C4-2B (cell line): Measurements from ENCODE around the gene AP1G1.

Source experiments
- CTCF ChIP-seq: fragments of 450-650 bp; conservative IDR thresholded peaks from 2 replicates; pipeline ENCODE4 v1.5.1; 2017; ENCODE audit warnings: mild to moderate bottlenecking
- ZFX ChIP-seq: fragments of 450-650 bp; IDR thresholded peaks from 2 replicates; pipeline ENCODE4 v1.6.1; 2017

- TF ChIP-seq CTCF = no peak
- no peak for TF ChIP-seq ZFX
These were observed 69.8 kb downstream of the AP1G1 start for GRCh38 chr16:71738855-71739254.
